Keratinocyte (primary cell): ENCODE measurements around the gene RBBP6. TPM values are rescaled to one million over a fixed set of nuclear protein-coding genes. Genes with fewer than 3 reads are reported as not detected.
A peak's percentile ranks its signal among the peaks of the same experiment; 100 is the strongest.

Source experiments
- DNase-seq: peaks from one replicate; pipeline ENCODE4 v3.0.0-alpha.2; 2011; ENCODE audit warnings: low read depth, missing footprints, low spot score
- FAIRE-seq: peaks from 2 replicates; lab custom pipeline; 2011; peaks lifted over from hg19 to GRCh38; lab: Jason Lieb, UNC
- H2AFZ ChIP-seq: 2 replicates; pipeline ENCODE4 v1.6.0; 2012; ENCODE audit warnings: low read length, control low read depth, inconsistent platforms; ENCODE audit not compliant: control insufficient read depth
- H3K27ac ChIP-seq: 2 replicates; pipeline ENCODE4 v1.5.1; 2011; ENCODE audit warnings: low read length; ENCODE audit not compliant: control insufficient read depth, insufficient read depth
- H3K27me3 ChIP-seq: 3 replicates; pipeline ENCODE4 v1.6.0; 2011; ENCODE audit warnings: low read length; ENCODE audit not compliant: control insufficient read depth, insufficient read depth; ENCODE audit errors: extremely low read depth
- H3K36me3 ChIP-seq, 2 experiments: 2 replicates in 1 of 2; 3 replicates in 1 of 2; pipeline ENCODE4 v1.5.1; 2011; ENCODE audit warnings: low read length in 2 of 2, mild to moderate bottlenecking in 1 of 2; ENCODE audit not compliant: control insufficient read depth in 2 of 2, insufficient read depth in 2 of 2; ENCODE audit errors: extremely low read depth in 1 of 2
- H3K4me1 ChIP-seq: 3 replicates; pipeline ENCODE4 v1.5.1; 2011; ENCODE audit warnings: low read length; ENCODE audit not compliant: control insufficient read depth, insufficient read depth; ENCODE audit errors: extremely low read depth
- H3K4me2 ChIP-seq: 3 replicates; pipeline ENCODE4 v1.6.0; 2011; ENCODE audit warnings: low read depth, low read length; ENCODE audit not compliant: control insufficient read depth, insufficient read depth; ENCODE audit errors: extremely low read depth
- H3K4me3 ChIP-seq, 3 experiments: fragments of 200-600 bp in 1 of 3; sonication (generic) in 1 of 3; 2 replicates in 2 of 3; 3 replicates in 1 of 3; pipeline ENCODE4 v1.5.1; 2011 to 2016; ENCODE audit warnings: low read length in 3 of 3, mild to moderate bottlenecking in 3 of 3, control low read depth in 2 of 3, inconsistent platforms in 1 of 3, low read depth in 1 of 3, mixed read lengths in 1 of 3, mixed run types in 1 of 3, moderate library complexity in 1 of 3; ENCODE audit not compliant: control insufficient read depth in 2 of 3, insufficient read depth in 2 of 3; ENCODE audit errors: extremely low read depth in 1 of 3
- H3K79me2 ChIP-seq: 2 replicates; pipeline ENCODE4 v1.6.0; 2012; ENCODE audit warnings: low read length; ENCODE audit not compliant: control insufficient read depth, insufficient read depth
- H3K9ac ChIP-seq: 3 replicates; pipeline ENCODE4 v1.6.0; 2011; ENCODE audit warnings: low read length; ENCODE audit not compliant: control insufficient read depth, insufficient read depth; ENCODE audit errors: extremely low read depth
- H3K9me1 ChIP-seq: 3 replicates; pipeline ENCODE4 v1.6.0; 2011; ENCODE audit warnings: low read length; ENCODE audit not compliant: control insufficient read depth, insufficient read depth; ENCODE audit errors: extremely low read depth
- H3K9me3 ChIP-seq: 2 replicates; pipeline ENCODE4 v1.5.1; 2012; ENCODE audit warnings: low read depth, low read length; ENCODE audit not compliant: control insufficient read depth
- H4K20me1 ChIP-seq: 3 replicates; pipeline ENCODE4 v1.6.0; 2011; ENCODE audit warnings: low read length; ENCODE audit not compliant: control insufficient read depth, insufficient read depth; ENCODE audit errors: extremely low read depth
- CTCF ChIP-seq, 3 experiments: IDR thresholded peaks in 1 of 3; conservative IDR thresholded peaks in 1 of 3; optimal IDR thresholded peaks in 1 of 3; 2 replicates in 2 of 3; 3 replicates in 1 of 3; pipeline versions ENCODE3 to v1.5.1; 2011; ENCODE audit warnings: low read length in 3 of 3, mild to moderate bottlenecking in 3 of 3, moderate library complexity in 2 of 3, control low read depth in 1 of 3, inconsistent platforms in 1 of 3; ENCODE audit not compliant: insufficient read depth in 2 of 3; ENCODE audit errors: extremely low read depth in 1 of 3
- EZH2 ChIP-seq: IDR thresholded peaks from one replicate; pipeline ENCODE4 v1.6.1; 2012; ENCODE audit warnings: inconsistent platforms, mild to moderate bottlenecking, low read length, moderate library complexity
- dilution Hi-C: fragments of 300-500 bp; cut with MboI; formaldehyde crosslinking; loops from one replicate; pipeline ENCODE4 v1.7.0; 2020; ENCODE audit warnings: low sequenced_read_pairs; ENCODE audit not compliant: extremely low pct_ligation_motif_present
- polyA plus RNA-seq, 5 experiments: library from polyadenylated mRNA; depleted of rRNA in 3 of 5; stranded (reverse) in 3 of 5; stranded (forward) in 1 of 5; unstranded in 1 of 5; fragments of >200 nt; gene quantifications; 1 replicate in 1 of 5; 2 replicates in 3 of 5; 3 replicates in 1 of 5; pipeline versions ENCODE4 v1.2.1 to v1.2.3, GENCODE V29; 2011 to 2012; ENCODE audit warnings: missing spikeins in 2 of 5, low read depth in 1 of 5, low replicate concordance in 1 of 5

RBBP6 gene
- polyA plus RNA-seq, 1 donor (not counting 4 experiments of a cell fraction or from before 2014, with no cell fraction given), result 32.1 TPM

GRCh38 chr16:24598777-24599437, 59.5 kb downstream of the RBBP6 start:
- Histone ChIP-seq H4K20me1 (no peaks in the 10 kb centered on the region), H3K9me3 (no peaks in the 10 kb centered on the region), H3K9me1 (no peaks in the 10 kb centered on the region), H3K27me3 (peaks cover 2% of the 10 kb centered on the region), H3K27ac (no peak overlapping the region), H2AFZ (no peak overlapping the region), H3K4me1 (no peaks in the 10 kb centered on the region), H3K4me3 (no peak overlapping the region), H3K36me3 (no peaks in the 10 kb centered on the region), H3K79me2 (no peaks in the 10 kb centered on the region), H3K4me2 (no peak overlapping the region), H3K9ac (no peak overlapping the region)
- no peak for DNase-seq
- TF ChIP-seq CTCF (optimal IDR thresholded peaks at IDR 0.05 in 1 of 3, IDR thresholded peaks at IDR 0.05 in 1 of 3, conservative IDR thresholded peaks at IDR 0.05 in 1 of 3; ENCODE audit: extremely low read depth in 1 of 3, insufficient read depth in 2 of 3, low read length in 3 of 3) (no peak), EZH2 (no peak)
- no peak for FAIRE-seq
- dilution Hi-C loops, result no loop called here

GRCh38 chr16:24609417-24609739, 70.0 kb downstream of the RBBP6 start:
- Histone ChIP-seq H3K27me3 (peaks cover 18% of the 10 kb centered on the region), H3K36me3 (no peaks in the 10 kb centered on the region), H3K9ac (no peak overlapping the region), H3K4me1 (peaks cover 6% of the 10 kb centered on the region), H3K4me2 (no peak overlapping the region), H3K9me3 (no peaks in the 10 kb centered on the region), H3K79me2 (no peaks in the 10 kb centered on the region), H2AFZ (no peak overlapping the region), H3K9me1 (no peaks in the 10 kb centered on the region), H3K4me3 (no peak overlapping the region), H3K27ac (no peak overlapping the region), H4K20me1 (no peaks in the 10 kb centered on the region)
- no peak for TF ChIP-seq CTCF (optimal IDR thresholded peaks at IDR 0.05 in 1 of 3, IDR thresholded peaks at IDR 0.05 in 1 of 3, conservative IDR thresholded peaks at IDR 0.05 in 1 of 3; ENCODE audit: extremely low read depth in 1 of 3, insufficient read depth in 2 of 3, low read length in 3 of 3)
- TF ChIP-seq EZH2, result peak; percentile 37
- dilution Hi-C loops, result no loop called here
- DNase-seq (no peak), FAIRE-seq (no peak)
